MG63 (cell line): Measurements from ENCODE around the gene CASP1. TPM values are rescaled to one million over a fixed set of nuclear protein-coding genes. Genes with fewer than 3 reads are reported as not detected.
"Not testable (repeated sequence)": the region's sequence is repeated elsewhere in the genome, so short reads cannot be mapped to it uniquely, and the experiment has no call there.

Source experiments
- DNase-seq: peaks from one replicate; pipeline ENCODE4 v3.0.0-alpha.2; 2020
- H3K27me3 ChIP-seq: fragments of 250-450 bp; sonication (Bioruptor Pico); 2 replicates; pipeline ENCODE4 v1.5.1; 2020; ENCODE audit warnings: mild to moderate bottlenecking, moderate library complexity
- H3K36me3 ChIP-seq: fragments of 250-450 bp; sonication (Bioruptor Pico); 2 replicates; pipeline ENCODE4 v1.5.1; 2020; ENCODE audit warnings: mild to moderate bottlenecking, moderate library complexity
- H3K4me3 ChIP-seq: fragments of 250-450 bp; sonication (Bioruptor Pico); 2 replicates; pipeline ENCODE4 v1.5.1; 2020; ENCODE audit warnings: mild to moderate bottlenecking, moderate library complexity
- H3K9me3 ChIP-seq: fragments of 250-450 bp; sonication (Bioruptor Pico); 2 replicates; pipeline ENCODE4 v1.5.1; 2020; ENCODE audit warnings: mild to moderate bottlenecking, moderate library complexity
- total RNA-seq: library from RNA; depleted of rRNA; stranded (reverse); fragments of >200 nt; shearing (Covaris generic); gene quantifications from 2 replicates; pipeline ENCODE4 v1.2.3, GENCODE V29; 2014; ENCODE audit warnings: low replicate concordance

The CASP1 gene
- total RNA-seq, 1 experiment from 2014 or later = 0.20 TPM

DNA sequence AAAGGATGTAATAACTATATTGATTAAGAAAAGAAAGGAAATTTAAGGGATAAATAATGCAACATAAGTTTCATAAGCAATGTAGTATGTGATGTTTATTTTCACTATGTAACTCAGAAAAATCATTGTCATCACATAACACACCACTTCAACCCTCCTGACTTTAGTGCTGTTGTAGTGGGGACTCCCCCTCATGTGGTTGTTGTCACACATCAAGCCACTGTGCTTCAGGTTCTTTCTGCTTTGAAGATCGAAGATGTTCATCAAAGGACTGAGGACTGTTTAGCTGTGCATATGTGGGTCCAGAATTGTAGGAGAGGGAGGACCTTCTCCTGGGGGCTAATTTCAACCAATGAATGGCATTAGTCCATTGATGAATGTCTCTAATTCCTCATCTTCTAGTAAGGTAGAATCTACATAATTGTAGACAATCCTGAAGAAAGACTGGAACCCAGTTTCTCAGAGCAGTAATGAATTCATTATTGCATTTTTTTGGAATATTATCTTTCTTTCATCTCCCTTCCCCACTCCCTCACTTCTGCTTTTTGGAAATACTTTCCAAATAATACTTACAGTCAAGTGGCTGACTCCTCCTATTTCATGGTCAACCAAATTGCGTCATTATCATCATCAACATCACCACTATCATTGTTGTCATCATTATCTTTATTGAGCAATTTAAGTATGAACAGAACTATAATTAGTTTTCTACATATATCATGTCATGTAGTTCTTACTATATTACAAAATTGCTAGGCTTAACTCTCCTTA lies 20.0 kb upstream of the CASP1 start:
- no peaks in the 10 kb centered on the region for H3K27me3 ChIP-seq
- no peaks in the 10 kb centered on the region for H3K36me3 ChIP-seq
- no peak overlapping the region for H3K4me3 ChIP-seq
- no peaks in the 10 kb centered on the region for H3K9me3 ChIP-seq
- no peak for DNase-seq

DNA sequence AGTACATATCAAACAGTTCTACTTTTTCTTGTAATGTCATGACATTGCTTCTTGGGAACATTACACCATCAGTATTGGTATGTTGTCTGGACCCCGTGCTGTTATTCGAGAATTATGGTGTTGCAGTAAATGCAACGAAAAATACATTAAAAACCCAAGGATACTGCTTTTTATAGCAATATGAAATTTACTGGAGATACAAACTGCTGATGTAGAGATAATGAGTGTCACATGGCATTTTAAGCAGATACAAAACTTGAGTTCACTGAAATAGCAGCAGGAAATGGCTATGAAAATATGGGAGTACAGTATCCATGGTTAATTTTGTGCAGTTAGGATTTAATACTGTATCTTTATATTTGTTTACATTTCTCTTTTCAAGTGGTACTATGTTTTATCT lies 17.5 kb upstream of the CASP1 start:
- no peaks in the 10 kb centered on the region for H3K36me3 ChIP-seq
- DNase-seq = no peak
- no peak overlapping the region for H3K4me3 ChIP-seq
- no peaks in the 10 kb centered on the region for H3K9me3 ChIP-seq
- no peaks in the 10 kb centered on the region for H3K27me3 ChIP-seq

DNA sequence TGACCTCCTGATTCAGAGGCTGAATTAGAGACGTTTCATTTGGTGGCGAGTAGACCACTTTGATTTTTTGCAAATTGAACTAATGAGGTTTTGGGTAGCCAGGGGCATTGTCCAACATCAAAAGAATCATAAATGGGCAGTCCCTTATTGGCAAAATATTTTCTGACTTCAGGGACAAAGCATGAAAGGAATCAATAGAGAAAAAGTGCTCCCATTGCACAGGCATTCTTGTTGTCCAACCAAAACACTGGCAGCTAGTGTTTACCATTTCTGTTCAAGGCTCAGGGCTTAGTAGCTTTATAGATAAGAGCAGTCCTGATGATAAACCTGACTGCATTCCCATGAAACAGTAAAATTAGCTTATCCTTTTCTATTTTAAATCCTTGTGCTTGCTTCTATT lies 16.6 kb upstream of the CASP1 start:
- Histone ChIP-seq H3K27me3 (no peaks in the 10 kb centered on the region), H3K4me3 (no peak overlapping the region), H3K36me3 (no peaks in the 10 kb centered on the region), H3K9me3 (no peaks in the 10 kb centered on the region)
- no peak for DNase-seq

DNA sequence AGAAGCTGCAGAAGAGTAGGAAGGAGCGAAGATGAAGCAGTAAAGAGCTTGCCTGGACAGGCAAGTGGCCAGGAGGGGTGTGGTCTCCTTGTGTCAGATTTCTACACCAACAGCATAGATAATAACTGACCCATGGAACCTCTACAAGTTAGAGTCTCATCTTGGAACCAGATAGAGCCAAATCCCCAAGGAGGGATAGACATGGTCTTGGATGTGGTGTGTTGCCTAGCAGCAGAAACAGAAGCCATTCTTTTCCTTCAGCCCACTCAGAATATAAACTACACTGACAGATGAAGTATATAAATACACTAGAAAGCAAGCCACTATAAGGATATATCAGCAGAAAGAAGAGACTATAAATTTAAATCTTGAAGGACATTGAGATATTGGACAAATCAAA lies 14.5 kb upstream of the CASP1 start:
- Histone ChIP-seq H3K27me3 (no peaks in the 10 kb centered on the region), H3K4me3 (no peak overlapping the region), H3K9me3 (no peaks in the 10 kb centered on the region), H3K36me3 (no peaks in the 10 kb centered on the region)
- no peak for DNase-seq

DNA sequence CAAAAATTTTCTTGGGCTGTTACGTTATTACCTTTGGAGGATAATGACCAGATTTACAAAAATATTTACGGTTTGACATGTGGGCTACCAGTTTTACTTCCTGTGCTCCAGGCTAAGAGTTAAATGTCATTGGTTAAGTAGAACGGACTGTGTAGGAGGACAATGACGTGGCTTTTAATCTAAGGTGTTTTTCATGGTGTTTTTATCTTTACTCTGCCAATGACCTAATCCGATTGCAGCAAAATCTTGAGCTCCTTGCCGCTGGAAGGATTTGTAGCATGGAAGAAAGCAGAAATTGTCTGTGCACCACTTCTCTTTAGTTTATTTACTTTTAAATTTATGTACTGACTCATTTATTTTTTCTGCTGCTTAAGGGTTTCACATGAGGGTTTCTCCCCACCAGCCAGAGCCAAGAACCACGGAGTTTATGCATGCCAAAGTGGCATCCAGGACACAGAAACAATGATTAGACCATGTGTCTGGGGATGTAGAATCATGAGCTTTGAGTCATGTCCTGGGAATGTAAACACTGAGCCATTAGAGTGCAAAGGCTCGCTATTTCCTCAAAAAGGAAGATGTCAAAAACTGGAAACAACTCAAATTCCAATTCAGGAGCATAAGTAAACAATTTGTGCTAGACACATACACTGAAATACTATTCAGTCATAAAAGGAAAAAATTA lies 12.1 kb upstream of the CASP1 start:
- H3K4me3 ChIP-seq = no peak overlapping the region
- no peaks in the 10 kb centered on the region for H3K9me3 ChIP-seq
- DNase-seq = peak; percentile 93
- H3K36me3 ChIP-seq = no peaks in the 10 kb centered on the region
- H3K27me3 ChIP-seq = no peaks in the 10 kb centered on the region

DNA sequence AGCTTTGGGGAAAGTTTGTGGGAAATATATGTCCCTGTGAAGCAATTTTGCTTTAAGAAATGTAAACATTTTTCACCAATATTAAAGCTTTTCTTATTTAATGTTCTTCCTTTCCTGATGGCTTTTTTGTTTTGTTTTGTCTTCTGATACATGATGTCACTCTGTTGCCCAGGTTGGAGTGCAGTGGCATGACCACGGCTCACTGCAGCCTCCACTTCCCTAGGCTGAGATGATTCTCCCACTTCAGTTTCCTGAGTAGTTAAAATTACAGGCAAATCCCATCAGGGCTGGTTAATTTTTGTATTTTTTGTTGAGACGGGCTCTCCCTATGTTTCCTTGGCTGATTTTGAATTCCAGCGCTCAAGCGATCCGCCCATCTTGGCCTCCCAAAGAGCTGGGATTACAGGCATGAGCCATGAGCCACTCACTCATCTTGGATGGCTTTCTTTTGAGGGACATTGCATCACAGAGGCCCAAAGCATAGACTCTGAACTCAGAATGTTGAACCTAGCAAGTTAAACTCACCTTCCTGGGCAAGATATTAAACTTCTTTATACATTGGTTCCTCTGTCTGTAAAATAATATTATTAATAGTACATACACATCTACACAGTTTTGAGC lies 10.8 kb upstream of the CASP1 start:
- Histone ChIP-seq H3K9me3 (no peaks in the 10 kb centered on the region), H3K27me3 (no peaks in the 10 kb centered on the region), H3K36me3 (no peaks in the 10 kb centered on the region), H3K4me3 (no peak overlapping the region)
- DNase-seq = peak; percentile 4

DNA sequence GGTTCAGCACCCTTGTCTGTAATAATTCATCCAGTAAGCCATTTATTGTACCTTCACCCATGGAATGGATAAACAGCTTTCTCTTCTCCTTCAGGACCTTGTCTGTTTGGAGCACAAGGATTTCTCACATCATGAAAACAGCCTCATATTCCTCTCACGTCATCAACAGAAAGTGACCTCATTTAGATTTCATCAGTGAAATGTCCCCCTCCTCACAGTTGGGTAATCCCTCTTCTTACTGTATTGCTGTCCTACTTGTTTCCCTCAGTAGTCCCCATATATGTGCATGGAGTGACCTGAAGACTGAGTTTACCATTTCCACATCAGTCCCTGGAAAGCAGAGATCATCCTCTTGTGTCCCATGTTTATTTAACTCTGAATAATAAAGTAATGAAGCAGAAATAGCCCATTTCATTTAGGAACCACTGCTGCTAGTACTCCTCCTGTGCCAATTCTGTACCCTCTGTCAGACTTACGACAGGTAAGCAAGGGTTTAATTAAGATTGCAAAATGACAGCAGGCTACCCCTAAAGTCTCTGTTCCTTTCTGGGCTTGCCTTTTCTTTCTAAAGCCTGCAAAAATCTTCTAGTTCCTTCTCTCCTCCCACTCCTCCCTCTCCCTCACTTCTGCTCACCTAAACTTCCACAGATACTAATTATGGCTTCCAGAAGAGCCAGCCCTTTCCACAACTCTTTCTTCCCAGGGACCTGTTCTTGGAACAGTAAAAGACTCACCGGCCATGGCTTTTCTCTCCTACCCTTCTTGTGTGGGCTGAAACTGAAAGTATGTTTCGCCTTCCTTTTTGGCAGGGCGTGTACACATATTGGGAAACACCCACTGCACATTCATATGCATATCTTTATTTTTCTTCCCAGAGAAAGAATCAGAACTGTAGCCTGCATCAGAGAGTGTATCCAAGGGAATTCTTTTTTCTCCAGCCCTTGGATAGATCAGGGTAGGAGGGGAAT lies 9.9 kb upstream of the CASP1 start, which contains the start of gene CARD16:
CARD16 (minus strand) TSS at position 779 of the 968 bp plus-strand sequence; CDS start at position 741, 38 bp downstream.
- not testable (repeated sequence) for H3K9me3 ChIP-seq, H3K36me3 ChIP-seq, H3K4me3 ChIP-seq, H3K27me3 ChIP-seq
- DNase-seq = peak; percentile 4

DNA sequence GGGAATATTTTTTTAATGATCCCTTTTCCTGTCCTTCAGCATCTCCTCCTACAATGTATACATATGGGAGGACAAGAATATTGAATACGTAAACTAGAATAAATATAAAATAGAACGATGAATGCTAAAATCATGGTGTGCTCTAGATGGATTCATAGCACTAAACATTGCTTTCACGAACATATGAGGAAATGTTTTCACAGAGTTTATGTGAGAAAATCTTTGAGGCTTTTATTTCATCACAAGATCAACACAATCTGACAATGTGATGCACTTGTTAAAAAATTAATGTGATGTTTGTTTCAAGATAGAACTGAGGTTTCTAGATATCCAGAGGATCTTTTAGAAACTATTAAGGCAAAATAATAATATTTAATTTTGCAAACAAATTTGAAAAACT lies 7.2 kb upstream of the CASP1 start:
- Histone ChIP-seq H3K9me3 (no peaks in the 10 kb centered on the region; the same call in 1 of the 2 replicates), H3K36me3 (no peaks in the 10 kb centered on the region), H3K27me3 (no peaks in the 10 kb centered on the region), H3K4me3 (no peak overlapping the region)
- DNase-seq = no peak

DNA sequence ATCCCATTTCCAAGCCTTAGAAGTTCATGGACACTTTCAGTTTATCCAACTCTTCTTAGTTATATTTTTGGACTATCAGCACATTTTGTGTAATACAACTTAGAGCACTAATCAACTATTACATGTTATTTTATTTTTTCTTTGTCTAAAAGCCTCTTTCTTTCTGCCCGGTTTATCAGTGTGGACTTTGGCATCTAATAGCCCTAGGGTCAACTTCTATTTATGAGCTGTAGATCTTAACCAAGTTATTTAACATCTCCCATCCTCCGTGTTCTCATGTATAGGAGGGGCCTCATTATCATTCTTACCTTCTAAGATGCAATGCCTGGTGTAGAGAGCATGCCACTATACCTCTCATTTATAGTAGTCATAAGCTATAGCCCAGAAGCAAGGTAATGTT lies 5.8 kb upstream of the CASP1 start:
- DNase-seq = no peak
- no peak overlapping the region for H3K4me3 ChIP-seq
- H3K9me3 ChIP-seq = no peaks in the 10 kb centered on the region; the same call in 1 of the 2 replicates
- no peaks in the 10 kb centered on the region for H3K36me3 ChIP-seq
- no peaks in the 10 kb centered on the region for H3K27me3 ChIP-seq

DNA sequence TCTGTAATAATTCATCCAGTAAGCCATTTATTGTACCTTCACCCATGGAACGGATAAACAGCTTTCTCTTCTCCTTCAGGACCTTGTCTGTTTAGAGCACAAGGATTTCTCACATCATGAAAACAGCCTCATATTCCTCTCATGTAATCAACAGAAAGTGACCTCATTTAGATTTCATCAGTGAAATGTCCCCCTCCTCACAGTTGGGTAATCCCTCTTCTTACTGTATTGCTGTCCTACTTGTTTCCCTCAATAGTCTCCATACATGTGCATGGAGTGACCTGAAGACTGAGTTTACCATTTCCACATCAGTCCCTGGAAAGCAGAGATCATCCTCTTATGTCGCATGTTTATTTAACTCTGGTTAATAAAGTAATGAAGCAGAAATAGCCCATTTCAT lies 556 bp downstream of the CASP1 start:
- H3K9me3 ChIP-seq, H3K27me3 ChIP-seq, DNase-seq, H3K36me3 ChIP-seq: not testable (repeated sequence)
- H3K4me3 ChIP-seq = peak overlapping the region; percentile 43

DNA sequence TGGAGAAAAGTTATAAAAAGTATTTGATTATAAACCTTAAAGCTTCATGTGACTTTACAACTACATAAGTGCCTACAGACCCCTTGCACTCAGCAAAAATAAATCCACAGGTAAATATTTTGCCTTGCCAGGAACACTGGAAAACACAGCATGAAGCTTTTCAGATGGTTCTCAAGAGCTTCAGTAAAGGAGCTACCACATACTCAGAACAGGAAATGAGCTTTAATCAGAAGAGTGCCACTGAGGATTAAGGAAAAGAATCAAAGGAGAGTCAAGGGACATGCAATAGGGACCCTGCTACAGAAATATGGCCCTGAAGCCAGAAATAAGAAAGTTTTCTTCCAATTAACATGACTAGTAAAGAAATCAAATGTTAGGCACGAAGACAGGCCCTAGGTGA lies 1.2 kb downstream of the CASP1 start:
- no peak for DNase-seq
- H3K4me3 ChIP-seq = no peak overlapping the region
- H3K36me3 ChIP-seq = no peaks in the 10 kb centered on the region
- H3K9me3 ChIP-seq = no peaks in the 10 kb centered on the region; the same call in 1 of the 2 replicates
- no peaks in the 10 kb centered on the region for H3K27me3 ChIP-seq

DNA sequence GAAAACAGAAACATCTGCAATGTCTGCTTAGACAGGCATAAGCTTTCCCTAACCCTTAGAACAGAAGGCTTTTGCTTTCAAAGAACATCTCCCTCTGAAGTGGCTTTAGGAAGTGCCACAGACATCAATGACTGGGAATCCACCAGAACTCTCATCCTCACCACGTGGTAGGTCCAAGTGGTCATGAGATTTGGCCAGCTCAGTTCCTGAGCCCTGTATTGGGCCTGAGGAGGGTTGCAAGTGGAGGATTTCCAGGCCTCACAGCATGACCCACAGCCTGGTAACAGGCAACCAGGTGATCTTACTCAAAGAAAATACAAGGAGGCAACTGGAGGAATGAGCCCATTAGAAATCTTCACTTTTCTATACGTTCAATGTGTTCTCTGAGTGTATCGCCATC lies 1.6 kb downstream of the CASP1 start:
- Histone ChIP-seq H3K27me3 (no peaks in the 10 kb centered on the region), H3K4me3 (no peak overlapping the region), H3K9me3 (no peaks in the 10 kb centered on the region; the same call in 1 of the 2 replicates), H3K36me3 (no peaks in the 10 kb centered on the region)
- no peak for DNase-seq

DNA sequence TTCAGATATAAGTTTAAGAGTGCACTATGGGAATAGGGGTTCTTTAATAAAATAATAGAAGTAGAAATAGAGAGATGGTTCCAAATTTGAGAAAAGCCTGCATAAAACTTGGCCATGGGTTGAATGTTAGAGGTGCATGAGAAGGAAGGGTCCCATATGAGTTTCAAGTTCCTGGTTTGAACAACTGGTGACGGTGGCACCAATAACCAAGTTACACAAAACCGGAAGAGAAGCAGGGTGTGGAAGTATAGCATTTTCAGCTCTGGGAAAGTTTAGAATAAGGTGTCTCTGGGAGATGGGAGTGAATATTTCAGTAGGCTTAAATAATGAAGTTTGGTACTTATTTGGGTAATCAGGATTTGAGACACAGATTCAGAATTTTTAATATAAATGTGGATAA lies 2.4 kb downstream of the CASP1 start:
- DNase-seq = no peak
- Histone ChIP-seq H3K9me3 (no peaks in the 10 kb centered on the region; the same call in 1 of the 2 replicates), H3K27me3 (no peaks in the 10 kb centered on the region), H3K36me3 (no peaks in the 10 kb centered on the region), H3K4me3 (no peak overlapping the region)

DNA sequence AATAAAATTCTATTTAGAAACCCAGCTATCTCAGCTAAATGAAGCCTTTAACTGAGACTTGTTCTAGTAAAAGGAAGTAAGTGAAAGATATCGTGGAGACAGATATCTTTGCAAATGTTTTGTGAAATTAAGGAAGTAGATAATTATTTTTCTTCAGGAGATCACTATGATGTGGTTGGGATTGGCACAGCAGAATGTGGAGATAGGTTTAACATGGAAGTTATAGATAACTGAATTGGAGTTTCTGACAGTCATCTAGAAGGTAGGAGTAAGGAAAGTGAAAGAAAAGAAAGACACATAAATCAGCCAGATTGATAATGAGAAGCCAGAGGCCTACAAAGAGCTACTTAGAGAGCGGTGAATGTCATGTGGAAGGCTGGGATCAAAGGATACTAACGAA lies 7.3 kb downstream of the CASP1 start:
- H3K9me3 ChIP-seq = no peaks in the 10 kb centered on the region
- no peak overlapping the region for H3K4me3 ChIP-seq
- H3K27me3 ChIP-seq = no peaks in the 10 kb centered on the region
- no peaks in the 10 kb centered on the region for H3K36me3 ChIP-seq
- DNase-seq = no peak

DNA sequence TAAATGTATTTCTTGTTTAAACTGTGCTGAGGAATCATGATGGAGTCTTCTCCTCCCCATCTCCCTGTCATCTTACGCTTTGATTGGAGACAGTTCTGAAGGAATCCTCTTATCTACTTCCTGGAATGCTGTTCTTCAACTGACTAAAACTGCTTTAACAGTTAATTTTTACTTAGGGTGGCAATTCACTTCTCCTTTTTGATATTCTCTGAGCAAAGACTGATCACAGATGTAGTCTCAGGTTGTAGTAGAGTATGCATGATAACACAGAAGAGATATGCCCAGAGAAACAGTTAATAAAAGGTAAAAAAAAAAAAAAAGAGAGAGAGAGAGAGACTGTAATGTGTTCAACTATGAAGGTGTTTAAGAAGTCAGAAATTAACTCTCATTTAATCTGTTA lies 10.6 kb downstream of the CASP1 start:
- H3K9me3 ChIP-seq = no peaks in the 10 kb centered on the region
- DNase-seq = no peak
- no peaks in the 10 kb centered on the region for H3K27me3 ChIP-seq
- H3K36me3 ChIP-seq = no peaks in the 10 kb centered on the region
- H3K4me3 ChIP-seq = no peak overlapping the region

DNA sequence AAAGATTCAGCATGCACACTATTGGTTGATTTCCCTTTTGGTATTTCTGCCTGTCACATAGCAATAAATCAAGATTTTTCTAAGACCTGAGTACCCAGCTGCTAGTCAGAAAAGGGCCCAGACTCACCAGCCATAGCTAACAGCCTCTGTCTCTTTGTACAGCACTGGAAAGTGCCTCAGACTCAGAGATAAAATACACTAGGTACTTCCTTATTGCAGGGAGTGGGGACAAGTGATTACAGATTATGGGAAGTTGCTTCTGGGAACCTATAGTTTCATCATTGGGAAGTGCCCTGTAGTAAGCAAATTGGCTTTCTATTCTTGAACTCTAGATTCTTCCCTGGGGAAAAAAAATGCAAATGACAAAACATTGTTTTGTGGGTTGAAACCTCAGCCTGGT lies 11.9 kb downstream of the CASP1 start, which contains the start of gene CASP5:
CASP5 (minus strand) TSS at position 166 of the 400 bp plus-strand sequence; CDS start at position 134, 32 bp downstream.
- Histone ChIP-seq H3K36me3 (no peaks in the 10 kb centered on the region), H3K27me3 (no peaks in the 10 kb centered on the region), H3K9me3 (no peaks in the 10 kb centered on the region), H3K4me3 (no peak within 1 kb of the TSS)
- no peak for DNase-seq
